Gastroesophageal sphincter (tissue), 4 donors: ENCODE results near the gene TCP11. TPM values are rescaled to one million over a fixed set of nuclear protein-coding genes. Genes with fewer than 3 reads are reported as not detected.

Source experiments
- ATAC-seq: fragments of 150-250 bp; one replicate; pipeline ENCODE4 v1.9.1; 2016; ENCODE audit warnings: mild to moderate bottlenecking, moderate library complexity
- H3K27ac ChIP-seq, 4 donors: fragments of 200-600 bp; sonication (generic) in 3 of 4; 1 replicate in 3 of 4; 2 replicates in 1 of 4; pipeline ENCODE4 v1.5.1; 2016 to 2019
- H3K27me3 ChIP-seq: fragments of 200-600 bp; sonication (generic); one replicate; pipeline ENCODE4 v1.5.1; 2019
- H3K36me3 ChIP-seq, 2 donors: fragments of 200-600 bp; sonication (generic); one replicate each; pipeline ENCODE4 v1.5.1; 2019; ENCODE audit warnings: control low read depth in 1 of 2
- H3K4me1 ChIP-seq, 3 donors: fragments of 200-600 bp; sonication (generic); 1 replicate in 2 of 3; 2 replicates in 1 of 3; pipeline ENCODE4 v1.5.1; 2016 to 2019; ENCODE audit warnings: control low read depth in 2 of 3
- H3K4me3 ChIP-seq, 2 donors: fragments of 200-600 bp; sonication (generic); one replicate each; pipeline ENCODE4 v1.5.1; 2019; ENCODE audit warnings: mild to moderate bottlenecking in 1 of 2, moderate library complexity in 1 of 2
- H3K9me3 ChIP-seq, 3 donors: fragments of 200-600 bp; sonication (generic); one replicate each; pipeline ENCODE4 v1.5.1; 2017 to 2019; ENCODE audit warnings: control low read depth in 2 of 3
- CTCF ChIP-seq, 4 experiments: fragments of 200-600 bp in 2 of 4; fragments of 450-650 bp in 2 of 4; sonication (generic) in 1 of 4; IDR thresholded peaks; one replicate each; pipeline ENCODE4 v1.5.1; 2017 to 2019; ENCODE audit warnings: antibody characterized with exemption in 4 of 4, mild to moderate bottlenecking in 2 of 4, moderate library complexity in 2 of 4
- EP300 ChIP-seq: sonication (generic); formaldehyde crosslinking; IDR thresholded peaks from one replicate; pipeline ENCODE4 v1.6.1; 2017; ENCODE audit warnings: antibody characterized with exemption, mild to moderate bottlenecking
- POLR2A ChIP-seq, 2 donors: fragments of 450-650 bp; IDR thresholded peaks; one replicate each; pipeline ENCODE4 v1.6.1; 2017; ENCODE audit warnings: antibody characterized with exemption in 2 of 2, mild to moderate bottlenecking in 2 of 2, moderate library complexity in 1 of 2
- POLR2AphosphoS5 ChIP-seq: sonication (generic); formaldehyde crosslinking; IDR thresholded peaks from one replicate; pipeline ENCODE4 v1.6.1; 2017; ENCODE audit warnings: antibody characterized with exemption
- WGBS, 2 donors: methylation state at CpG; one replicate each; pipeline ENCODE4 v1.1.5; 2018; ENCODE audit warnings: low coverage in 1 of 2; 5-methylcytosine and 5-hydroxymethylcytosine counted together
- total RNA-seq, 4 donors: library from RNA; depleted of rRNA; stranded (reverse); fragments of >200 nt; gene quantifications; one replicate each; pipeline ENCODE4 v1.1.0, GENCODE V29; 2016

Gene TCP11
- total RNA-seq, 4 donors from 2014 or later, result 0.77 TPM; not detected in 3

DNA sequence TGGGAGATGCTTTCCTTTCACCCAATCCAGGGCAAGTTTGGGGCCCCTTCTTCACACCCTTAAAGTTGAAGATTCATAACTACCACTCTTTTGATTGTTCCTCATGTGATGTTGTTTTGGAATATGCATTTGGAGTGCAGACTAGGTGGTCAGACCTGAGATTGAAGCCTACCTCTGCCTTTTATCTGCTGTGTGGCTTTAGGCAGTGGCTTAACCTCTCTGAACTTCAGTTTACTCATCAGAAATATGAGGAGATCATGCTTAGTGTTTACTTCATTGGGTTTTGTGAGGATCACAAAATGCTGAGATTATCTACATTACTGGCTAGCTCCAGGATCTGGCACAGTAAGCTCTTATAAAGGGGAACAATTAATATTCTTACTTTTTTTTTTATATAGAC is 26.4 kb upstream of the TCP11 start:
- TF ChIP-seq POLR2AphosphoS5, result no peak
- TF ChIP-seq POLR2A (IDR thresholded peaks at IDR 0.05), result no peak
- TF ChIP-seq CTCF (IDR thresholded peaks at IDR 0.05), result no peak
- TF ChIP-seq EP300, result no peak
- Histone ChIP-seq H3K36me3 (no peaks in the 10 kb centered on the region), H3K4me1 (peaks cover 0 to 2% (median 0%) of the 10 kb centered on the region in 3 donors), H3K27ac (no peak overlapping the region), H3K27me3 (no peaks in the 10 kb centered on the region), H3K4me3 (no peak overlapping the region), H3K9me3 (no peaks in the 10 kb centered on the region)
- ATAC-seq, result no peak

DNA sequence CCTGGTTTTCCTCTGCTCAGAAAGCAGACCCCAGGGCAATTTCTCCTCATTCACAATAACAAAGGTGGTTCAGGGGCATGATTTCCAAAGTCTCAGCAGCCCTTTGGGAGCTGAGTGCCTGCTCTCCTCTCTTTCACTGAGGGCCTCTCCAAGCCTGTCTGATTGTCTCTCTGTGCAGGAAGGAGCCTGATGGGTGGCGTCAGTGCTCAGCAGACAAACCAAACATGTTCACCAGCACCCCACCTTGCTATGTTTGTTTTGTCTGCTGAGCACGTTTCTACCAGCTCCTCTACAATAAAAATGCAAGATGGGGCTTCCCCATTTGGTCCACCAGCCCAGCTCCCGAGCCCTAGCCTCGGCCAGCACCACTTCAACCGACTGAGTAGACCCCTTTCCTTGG is 25.4 kb upstream of the TCP11 start:
- H3K27ac ChIP-seq, result no peak overlapping the region
- no peak for ATAC-seq
- WGBS, 2 donors, result 85% methylated on average over 4 of the region's 5 CpGs; no CpG with 5 or more reads in 1 of the 2 donors
- no peaks in the 10 kb centered on the region for H3K9me3 ChIP-seq
- no peaks in the 10 kb centered on the region for H3K36me3 ChIP-seq
- TF ChIP-seq EP300, result no peak
- no peak for TF ChIP-seq POLR2AphosphoS5
- TF ChIP-seq CTCF (IDR thresholded peaks at IDR 0.05), result no peak
- H3K4me1 ChIP-seq, result peaks cover 0 to 11% (median 0%) of the 10 kb centered on the region in 3 donors
- no peak overlapping the region for H3K4me3 ChIP-seq
- H3K27me3 ChIP-seq, result no peaks in the 10 kb centered on the region

DNA sequence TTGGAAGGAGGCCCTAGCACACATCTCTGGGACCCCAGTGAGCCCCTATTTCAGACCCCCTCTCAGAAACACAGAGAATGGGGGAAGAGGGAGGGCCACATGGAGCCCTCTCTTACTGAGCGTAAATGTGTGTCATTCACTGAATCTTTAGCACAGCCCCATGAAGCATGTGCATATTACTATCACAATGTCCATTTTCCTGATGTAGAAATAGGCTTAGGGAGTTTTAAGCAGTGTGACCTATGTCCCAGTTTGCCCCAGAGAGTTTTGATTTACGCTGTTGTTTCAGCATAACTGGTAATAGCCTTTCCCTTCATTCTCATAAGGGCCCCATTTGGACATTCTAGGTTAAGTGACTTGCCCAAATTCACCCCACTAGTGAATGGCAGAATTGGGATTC is 25.0 kb upstream of the TCP11 start:
- TF ChIP-seq CTCF (IDR thresholded peaks at IDR 0.05) (no peak), POLR2A (IDR thresholded peaks at IDR 0.05) (no peak), EP300 (no peak), POLR2AphosphoS5 (no peak)
- Histone ChIP-seq H3K9me3 (no peaks in the 10 kb centered on the region), H3K27ac (no peak overlapping the region), H3K36me3 (no peaks in the 10 kb centered on the region), H3K27me3 (no peaks in the 10 kb centered on the region), H3K4me1 (peaks cover 0 to 13% (median 0%) of the 10 kb centered on the region in 3 donors), H3K4me3 (no peak overlapping the region)
- 90 to 94% methylated on average over 1 to 2 of the region's 2 CpGs for WGBS, 2 donors
- no peak for ATAC-seq

GRCh38 chr6:35165630-35166071 is 24.5 kb upstream of the TCP11 start:
- H3K36me3 ChIP-seq, result no peaks in the 10 kb centered on the region
- H3K9me3 ChIP-seq, result no peaks in the 10 kb centered on the region
- no peak overlapping the region for H3K27ac ChIP-seq
- no peak for TF ChIP-seq POLR2AphosphoS5
- no peak for TF ChIP-seq EP300
- H3K27me3 ChIP-seq, result no peaks in the 10 kb centered on the region
- no peak overlapping the region for H3K4me3 ChIP-seq
- 62 to 83% methylated on average over 2 of the region's 2 CpGs for WGBS, 2 donors
- ATAC-seq, result no peak
- H3K4me1 ChIP-seq, result peaks cover 0 to 13% (median 0%) of the 10 kb centered on the region in 3 donors

GRCh38 chr6:35164868-35165267 is 23.7 kb upstream of the TCP11 start:
- Histone ChIP-seq H3K9me3 (no peaks in the 10 kb centered on the region), H3K27ac (no peak overlapping the region), H3K36me3 (no peaks in the 10 kb centered on the region), H3K27me3 (no peaks in the 10 kb centered on the region), H3K4me3 (no peak overlapping the region), H3K4me1 (peaks cover 0 to 13% (median 0%) of the 10 kb centered on the region in 3 donors)
- ATAC-seq, result no peak
- WGBS, 2 donors, result 90 to 100% methylated on average over 4 of the region's 4 CpGs
- TF ChIP-seq POLR2AphosphoS5, result no peak
- no peak for TF ChIP-seq EP300
- no peak for TF ChIP-seq CTCF (IDR thresholded peaks at IDR 0.05)
- no peak for TF ChIP-seq POLR2A (IDR thresholded peaks at IDR 0.05)
